ENCODE data around the gene RANBP3. TPM values are rescaled to one million over a fixed set of nuclear protein-coding genes. Genes with fewer than 3 reads are reported as not detected.

The RANBP3 gene
- total RNA-seq, 1 donor from 2014 or later: 98.5 TPM

DNA sequence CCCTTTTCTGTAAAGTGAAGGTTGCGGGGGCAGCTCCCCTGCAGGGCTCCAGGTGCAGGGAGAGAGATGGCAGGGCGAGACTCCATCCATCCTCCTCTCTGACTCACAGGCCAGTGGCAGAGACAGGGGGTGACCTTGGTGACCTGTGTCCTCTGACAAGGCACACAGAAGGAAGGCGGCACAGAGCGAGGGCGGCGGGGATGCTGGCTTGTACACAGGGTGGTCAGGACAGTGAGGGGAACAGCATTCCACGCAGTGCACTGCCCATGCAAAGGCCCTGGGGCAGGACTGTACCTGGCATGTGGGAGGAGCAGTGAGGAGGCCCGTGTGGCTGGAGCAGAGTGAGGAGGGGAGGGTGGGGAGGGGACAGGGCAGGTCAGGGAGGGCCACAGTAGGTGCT lies 82.0 kb downstream of the RANBP3 start:
- H3K27me3 Mint-ChIP-seq: no peaks in the 10 kb centered on the region
- ChIA-PET POLR2A (no interaction called here), CTCF (no interaction called here)
- no peak overlapping the region for H3K4me3 Mint-ChIP-seq
- ATAC-seq (ENCODE audit: low read depth) (no peak), DNase-seq (no peak)
- intact Hi-C loops (cut with micrococcal nuclease): no loop called here
- no peak for TF ChIP-seq CTCF (IDR thresholded peaks at IDR 0.05)
- H3K36me3 Mint-ChIP-seq (ENCODE audit: low read depth): peaks cover 35% of the 10 kb centered on the region
- peaks cover 9% of the 10 kb centered on the region for H3K4me1 Mint-ChIP-seq
- no peak overlapping the region for H3K27ac Mint-ChIP-seq
- no peaks in the 10 kb centered on the region for H3K9me3 Mint-ChIP-seq

DNA sequence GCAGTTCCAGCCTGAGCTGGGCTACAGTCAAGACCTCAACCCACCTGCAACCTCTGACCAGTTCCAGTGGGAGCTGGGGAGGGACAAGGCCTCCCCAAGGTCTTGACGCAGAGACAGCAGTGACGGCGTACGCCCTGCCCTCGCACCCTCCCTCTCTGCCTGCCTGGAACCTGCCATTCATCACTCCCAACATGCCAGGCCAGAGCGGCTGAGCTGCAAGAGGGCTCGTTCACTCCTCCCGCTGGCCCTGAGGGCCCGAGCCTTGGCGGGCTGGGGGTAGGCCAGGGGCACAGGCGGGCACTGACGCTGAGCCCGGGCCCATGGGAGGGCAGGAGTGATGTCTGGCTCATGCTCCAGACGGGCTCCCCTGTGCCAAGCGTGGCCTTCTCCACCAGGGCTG lies 82.5 kb downstream of the RANBP3 start:
- peaks cover 8% of the 10 kb centered on the region for H3K4me1 Mint-ChIP-seq
- DNase-seq (no peak), ATAC-seq (ENCODE audit: low read depth) (no peak)
- peaks cover 34% of the 10 kb centered on the region for H3K36me3 Mint-ChIP-seq (ENCODE audit: low read depth)
- CTCF ChIA-PET: no interaction called here
- no peak overlapping the region for H3K27ac Mint-ChIP-seq
- no peak for TF ChIP-seq CTCF (IDR thresholded peaks at IDR 0.05)
- intact Hi-C loops (cut with micrococcal nuclease): no loop called here
- no peaks in the 10 kb centered on the region for H3K9me3 Mint-ChIP-seq
- no peak overlapping the region for H3K4me3 Mint-ChIP-seq
- POLR2A ChIA-PET: no interaction called here
- peaks cover 3% of the 10 kb centered on the region for H3K27me3 Mint-ChIP-seq

DNA sequence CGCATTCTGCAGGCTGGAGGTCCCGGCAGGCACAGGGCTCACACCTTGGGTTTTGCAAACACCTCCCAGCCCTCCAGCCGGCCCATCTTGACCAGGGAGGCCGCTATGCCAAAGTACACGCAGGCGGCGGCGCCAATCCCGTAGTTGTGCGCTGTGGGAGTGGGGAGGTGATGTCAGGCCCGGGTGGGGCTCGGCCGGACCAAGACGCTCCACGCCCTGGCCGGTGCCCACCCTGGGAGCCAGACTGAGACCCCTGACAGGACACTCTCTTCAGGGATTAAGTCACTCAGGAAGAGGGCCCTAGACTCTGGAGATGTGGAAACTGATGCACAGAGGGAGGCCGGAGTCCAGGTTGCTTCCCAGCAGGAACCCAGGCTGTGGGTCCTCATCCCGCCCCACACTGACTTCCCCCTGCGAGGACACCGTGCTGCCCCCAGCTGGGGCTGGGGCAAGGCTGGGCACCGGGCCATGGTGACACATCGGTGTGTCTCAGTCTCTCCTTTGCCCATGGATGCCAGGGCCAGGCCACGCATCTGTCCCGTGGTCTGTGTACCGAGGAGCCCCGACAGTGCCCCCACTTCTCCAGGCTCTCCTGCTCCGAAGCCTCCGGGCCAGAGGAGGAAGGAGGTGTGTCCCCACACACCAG lies 83.1 kb downstream of the RANBP3 start:
- ChIA-PET POLR2A (no interaction called here), CTCF (no interaction called here)
- Mint-ChIP-seq H3K27me3 (peaks cover 3% of the 10 kb centered on the region), H3K36me3 (ENCODE audit: low read depth) (peaks cover 29% of the 10 kb centered on the region), H3K4me3 (no peak overlapping the region), H3K9me3 (no peaks in the 10 kb centered on the region), H3K4me1 (peaks cover 2% of the 10 kb centered on the region), H3K27ac (no peak overlapping the region)
- TF ChIP-seq CTCF (IDR thresholded peaks at IDR 0.05): no peak
- intact Hi-C loops (cut with micrococcal nuclease): no loop called here
- no peak for DNase-seq
- no peak for ATAC-seq (ENCODE audit: low read depth)

DNA sequence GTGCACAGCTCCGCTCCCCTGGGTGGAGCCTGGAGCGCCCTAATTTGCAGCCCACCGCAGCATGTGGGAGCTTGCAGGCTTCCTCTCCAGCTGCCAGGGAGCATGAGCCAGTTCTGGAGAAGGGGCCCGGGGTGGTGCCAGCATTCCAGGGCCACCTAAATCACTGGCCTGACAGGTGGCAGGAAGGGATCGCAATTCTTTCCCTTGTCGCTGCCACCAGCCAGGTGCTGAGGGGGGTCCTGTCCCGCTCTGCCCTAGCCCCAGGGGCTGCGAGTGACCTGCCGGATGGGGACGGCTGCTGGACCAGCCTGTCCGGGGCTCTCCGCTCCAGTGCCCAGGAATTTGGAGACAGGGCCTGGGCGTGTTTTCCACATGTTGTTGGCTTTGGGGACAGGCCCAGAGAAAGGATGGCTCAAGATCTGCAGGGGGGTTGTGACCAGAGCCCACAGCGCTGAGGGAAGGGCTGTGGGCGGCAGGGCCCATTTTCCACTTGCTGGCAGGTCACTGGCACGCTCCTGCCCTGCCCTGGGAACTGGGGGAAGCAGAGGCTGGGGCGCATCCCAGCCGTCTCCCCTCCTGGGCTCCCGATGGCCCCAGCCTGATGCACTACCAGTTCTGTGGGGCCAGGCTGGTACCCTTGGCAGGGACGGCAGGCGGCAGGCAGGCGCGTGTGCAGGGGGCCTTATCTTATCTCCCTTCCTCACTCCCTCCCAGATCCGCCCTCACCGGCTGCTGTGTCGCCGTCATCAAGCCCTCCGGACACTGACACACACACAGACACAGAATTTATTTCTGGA lies 83.8 kb downstream of the RANBP3 start:
- intact Hi-C loops (cut with micrococcal nuclease): no loop called here
- Mint-ChIP-seq H3K9me3 (no peaks in the 10 kb centered on the region), H3K27ac (no peak overlapping the region), H3K27me3 (peaks cover 6% of the 10 kb centered on the region), H3K36me3 (ENCODE audit: low read depth) (peaks cover 28% of the 10 kb centered on the region), H3K4me1 (peaks cover 2% of the 10 kb centered on the region), H3K4me3 (no peak overlapping the region)
- ATAC-seq (ENCODE audit: low read depth) (no peak), DNase-seq (no peak)
- ChIA-PET CTCF (no interaction called here), POLR2A (interaction anchor here (1.0 kb wide), 1 partner anchor 10 kb away, joined by 3 read pairs; the partner anchor contains the start of gene NDUFA11)
- TF ChIP-seq CTCF (IDR thresholded peaks at IDR 0.05): no peak

DNA sequence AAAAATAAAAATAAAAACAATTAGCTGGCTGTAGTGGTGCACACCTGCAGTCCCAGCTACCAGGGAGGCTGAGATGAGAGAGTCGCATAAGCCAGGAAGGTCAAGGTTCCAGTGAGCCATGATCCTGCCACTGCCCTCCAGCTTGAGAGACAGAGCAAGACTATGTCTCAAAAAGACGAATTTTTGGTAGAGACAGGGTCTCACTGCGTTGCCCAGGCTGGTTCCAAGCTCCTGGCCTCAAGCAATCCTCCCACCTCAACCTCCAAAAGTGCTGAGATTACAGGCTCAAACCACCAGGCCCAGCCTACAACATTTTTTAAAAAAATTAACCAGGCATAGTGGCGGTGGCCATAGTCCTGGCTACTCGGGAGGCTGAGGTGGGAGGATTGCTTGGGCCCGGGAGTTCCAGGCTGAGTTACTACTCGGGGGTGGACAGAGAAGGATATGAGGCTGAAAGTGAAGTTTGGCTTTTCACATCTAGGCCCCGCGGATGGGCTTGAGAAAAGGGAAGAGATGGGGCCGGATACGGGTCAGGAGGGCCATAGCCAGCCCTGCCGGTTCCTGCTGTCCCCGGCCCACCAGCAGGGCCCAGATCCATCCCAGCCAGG lies 84.5 kb downstream of the RANBP3 start:
- no peak overlapping the region for H3K27ac Mint-ChIP-seq
- CTCF ChIA-PET: no interaction called here
- no peaks in the 10 kb centered on the region for H3K9me3 Mint-ChIP-seq
- TF ChIP-seq CTCF (IDR thresholded peaks at IDR 0.05): no peak
- no peak overlapping the region for H3K4me3 Mint-ChIP-seq
- peaks cover 6% of the 10 kb centered on the region for H3K27me3 Mint-ChIP-seq
- intact Hi-C loops (cut with micrococcal nuclease): no loop called here
- ATAC-seq (ENCODE audit: low read depth) (no peak), DNase-seq (no peak)
- peaks cover 28% of the 10 kb centered on the region for H3K36me3 Mint-ChIP-seq (ENCODE audit: low read depth)
- peaks cover 2% of the 10 kb centered on the region for H3K4me1 Mint-ChIP-seq
- POLR2A ChIA-PET: interaction anchor here (1.0 kb wide), 1 partner anchor 10 kb away, joined by 3 read pairs; the partner anchor contains the start of gene NDUFA11

Data from activated B cell treated with CpG ODN at 0.5 μM for 24 hours (primary cell).